ENCODE data around the gene POFUT2.

- TF ChIP-seq SNAI2 (CRISPR knock-in tag; IDR thresholded peaks at IDR 0.05) (no peak), CREB5 (CRISPR knock-in tag; IDR thresholded peaks at IDR 0.05; ENCODE audit: low read depth) (no peak), ZC3H10 (CRISPR knock-in tag; IDR thresholded peaks at IDR 0.05) (no peak), OSR1 (CRISPR knock-in tag; IDR thresholded peaks at IDR 0.05) (no peak), RARB (CRISPR knock-in tag; IDR thresholded peaks at IDR 0.05) (no peak), ISL1 (CRISPR knock-in tag; IDR thresholded peaks at IDR 0.05) (no peak)
Observed at GRCh38 chr21:45282283-45283034, 5.2 kb downstream of the POFUT2 start.
